HUDEP-2 (cell line): ENCODE results near the gene KDM5A.

Source experiments
- DNase-seq, 76 experiments: peaks; one replicate each; lab custom pipeline; 2025; ENCODE audit not compliant: unreplicated experiment in 76 of 76; lab: John Stamatoyannopoulos, UW

The KDM5A gene

DNA sequence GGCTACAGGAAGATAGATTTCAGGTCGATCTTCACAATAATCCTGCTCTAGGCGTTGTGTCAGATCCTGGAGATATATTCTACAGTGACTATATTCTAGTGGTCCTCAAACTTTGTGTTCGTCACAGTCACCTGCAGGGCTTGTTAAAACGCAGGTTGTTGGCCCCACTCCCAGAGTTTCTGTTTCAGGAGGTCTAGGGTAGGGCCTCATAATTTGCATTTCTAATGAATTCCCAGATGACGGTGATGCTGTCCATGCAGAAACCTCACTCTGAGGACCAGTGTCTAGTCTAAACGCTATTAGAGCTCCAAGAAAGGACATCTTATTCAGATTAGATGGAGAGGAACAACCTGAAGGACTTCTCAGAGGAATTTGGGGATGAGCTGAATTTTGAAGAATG is 113.3 kb downstream of the KDM5A start:
- no peak for DNase-seq

DNA sequence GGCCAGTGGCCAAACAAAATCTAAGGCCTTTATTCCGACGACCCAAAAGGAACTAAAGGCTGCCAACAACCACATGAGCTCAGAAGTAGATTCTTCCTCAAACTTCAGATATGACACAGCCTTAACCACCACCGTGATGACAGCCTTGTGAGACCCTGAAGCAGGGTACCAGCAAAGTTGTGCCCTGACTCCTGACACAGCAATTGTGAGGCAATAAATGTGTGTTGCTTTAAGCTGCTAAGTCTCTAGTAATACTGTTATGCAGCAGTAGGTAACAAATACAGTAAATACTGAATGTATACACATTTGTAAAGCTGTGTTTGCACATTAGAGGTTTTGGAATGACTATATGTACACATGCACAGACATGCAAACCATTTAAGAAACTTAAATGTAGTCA is 115.7 kb downstream of the KDM5A start:
- no peak for DNase-seq

DNA sequence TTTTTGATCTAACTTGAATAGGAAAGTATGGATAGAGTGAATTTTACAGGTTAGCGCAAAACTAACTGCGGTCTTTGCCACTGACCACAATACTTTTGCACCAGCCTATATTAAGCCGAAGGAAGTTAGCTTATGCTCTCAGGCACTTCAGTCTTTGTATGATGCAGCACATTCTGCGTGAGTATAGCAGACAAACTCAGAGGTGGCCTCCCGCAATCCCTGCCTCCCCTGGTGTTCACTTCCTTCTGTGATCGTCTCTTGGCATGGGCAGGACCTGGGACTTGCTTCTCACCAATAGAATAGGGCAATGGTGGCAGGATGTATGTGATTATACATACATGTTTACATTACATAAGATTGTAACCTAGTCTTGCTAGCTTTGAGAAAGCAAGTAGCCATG is 116.2 kb downstream of the KDM5A start:
- DNase-seq: no peak

DNA sequence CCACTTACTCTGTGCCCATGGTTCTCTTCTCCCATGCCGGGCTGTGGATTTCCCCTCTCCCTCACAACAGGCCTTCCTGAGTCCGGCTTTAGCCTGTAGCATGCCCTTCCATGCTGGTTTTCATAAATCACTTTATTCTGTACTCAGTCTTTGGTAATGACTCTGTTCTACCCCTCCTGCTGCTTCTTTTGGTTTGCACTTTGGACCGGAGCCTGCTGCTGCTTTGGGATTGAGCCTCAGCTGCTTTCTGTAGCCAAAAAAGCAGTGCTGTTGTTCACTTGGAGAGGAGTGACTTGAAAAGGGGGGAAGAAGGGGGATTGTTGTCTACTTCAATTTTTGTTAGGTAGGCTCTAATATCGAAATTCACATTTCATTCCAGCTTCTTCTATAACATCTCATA is 118.0 kb downstream of the KDM5A start:
- DNase-seq: no peak

DNA sequence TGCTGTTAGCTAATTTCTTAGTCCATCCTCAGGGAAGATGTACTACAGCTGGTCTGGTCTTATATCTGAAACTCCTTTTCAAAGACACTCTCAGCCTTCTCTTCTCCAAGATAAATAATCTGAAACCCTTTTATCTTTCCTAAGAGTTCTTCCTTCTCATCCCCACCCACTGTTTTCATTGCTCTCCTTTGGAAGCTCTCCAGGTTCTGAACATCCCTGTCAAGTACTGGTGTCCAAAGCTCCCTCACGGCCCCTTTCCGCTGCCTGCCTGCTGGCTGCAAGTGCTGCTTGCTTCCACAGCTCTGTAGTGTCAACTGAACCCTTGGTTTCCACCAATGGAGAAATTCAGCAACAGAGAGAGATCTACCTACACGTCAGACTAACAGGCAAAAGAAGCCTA is 119.9 kb downstream of the KDM5A start:
- DNase-seq: no peak

DNA sequence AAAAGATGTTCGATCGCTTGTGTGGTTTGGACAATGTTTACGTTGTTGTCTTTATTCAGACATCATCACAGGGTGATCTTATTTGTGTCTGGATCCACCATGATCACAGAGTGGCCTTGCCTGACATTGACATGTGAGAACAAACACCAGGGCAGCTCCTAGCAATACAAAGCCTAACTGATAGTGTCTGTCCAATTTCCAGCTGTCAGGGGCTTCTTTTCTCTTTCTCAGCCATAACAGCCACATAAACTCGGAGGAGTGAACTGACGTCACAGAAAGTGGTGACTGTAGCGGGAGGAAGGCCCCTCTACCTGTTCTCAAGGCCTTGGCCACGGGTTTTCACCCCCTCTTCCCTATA is 120.7 kb downstream of the KDM5A start:
- no peak for DNase-seq

DNA sequence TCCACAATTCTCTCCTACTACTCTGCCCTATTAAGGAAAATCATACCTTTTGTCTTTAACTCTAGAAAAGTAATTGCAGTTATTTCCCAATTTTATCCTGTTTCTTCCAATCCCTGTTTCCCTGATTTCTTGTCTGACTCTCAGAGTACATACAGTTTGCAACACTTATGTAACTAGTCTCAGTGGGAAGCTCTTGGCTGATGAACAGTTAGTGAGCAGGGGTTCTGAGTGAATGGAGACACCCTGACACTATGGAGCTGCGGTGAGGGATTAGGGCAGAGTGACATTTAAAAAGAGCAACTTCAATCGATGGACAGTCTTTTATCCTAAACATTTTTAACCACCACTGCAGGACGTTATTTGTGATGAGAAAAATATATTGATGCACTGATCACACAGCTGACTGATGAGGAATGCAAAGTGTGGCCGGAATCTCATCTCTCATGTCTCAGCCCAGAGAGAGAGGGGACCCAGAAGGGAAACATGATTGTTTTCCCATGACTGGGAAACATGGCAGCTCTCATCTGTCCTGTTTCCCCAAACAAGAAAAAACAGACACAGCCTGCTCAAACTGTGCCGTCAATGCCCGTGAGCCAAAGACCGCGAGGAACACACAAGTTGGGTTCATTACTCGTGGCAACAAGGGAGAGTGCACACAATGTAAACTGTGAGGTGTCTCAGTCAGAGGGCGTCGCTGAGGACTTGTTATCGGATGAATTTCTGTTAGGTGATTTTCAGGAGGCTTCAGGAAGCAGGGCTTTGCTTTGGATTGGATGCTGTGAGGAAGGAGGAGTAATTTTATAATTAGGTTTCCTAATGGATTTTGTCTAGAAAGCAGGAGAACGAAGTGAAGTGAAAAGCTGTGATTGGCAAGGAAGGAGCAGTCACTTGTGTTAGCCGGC is 121.3 kb downstream of the KDM5A start:
- DNase-seq: no peak

DNA sequence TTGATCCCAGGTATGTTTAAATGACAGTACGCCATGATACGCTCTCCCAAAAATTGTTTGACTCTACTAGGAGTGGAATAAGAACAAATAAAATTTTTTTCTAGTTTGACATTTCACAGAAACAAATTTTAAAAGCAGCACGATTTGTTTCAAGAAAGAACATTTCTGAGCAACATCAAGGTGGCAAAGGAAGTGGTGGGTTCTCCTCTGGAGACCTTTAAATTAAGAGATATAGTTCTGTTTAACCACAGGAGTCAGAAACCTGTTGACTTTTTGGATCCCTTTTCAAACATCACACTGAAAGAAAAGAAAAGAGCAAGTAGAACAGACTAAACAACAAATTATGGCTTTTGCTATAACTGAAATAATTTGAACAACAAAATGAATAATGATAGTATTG is 124.0 kb downstream of the KDM5A start:
- no peak for DNase-seq

DNA sequence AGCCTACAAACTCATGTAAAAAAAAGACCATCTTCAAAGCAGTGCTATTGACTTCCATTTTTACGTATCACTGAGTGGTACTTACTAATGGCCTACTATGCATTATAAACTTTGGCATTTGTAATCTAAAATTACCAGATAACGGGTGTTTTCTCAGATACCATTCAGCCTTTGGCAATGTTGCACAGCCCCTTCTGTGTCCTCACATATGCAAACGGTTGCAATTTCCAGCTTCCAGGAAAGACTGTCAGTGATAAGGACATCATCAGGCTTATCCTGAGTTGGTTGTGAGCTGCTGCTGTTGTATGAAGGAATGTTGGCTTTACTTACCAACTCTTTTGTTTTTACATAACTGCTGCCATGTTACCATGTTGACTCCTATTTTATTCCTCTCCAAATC is 124.9 kb downstream of the KDM5A start:
- peak in 8 of 76 experiments; percentile 5 to 42 (median 16) for DNase-seq

DNA sequence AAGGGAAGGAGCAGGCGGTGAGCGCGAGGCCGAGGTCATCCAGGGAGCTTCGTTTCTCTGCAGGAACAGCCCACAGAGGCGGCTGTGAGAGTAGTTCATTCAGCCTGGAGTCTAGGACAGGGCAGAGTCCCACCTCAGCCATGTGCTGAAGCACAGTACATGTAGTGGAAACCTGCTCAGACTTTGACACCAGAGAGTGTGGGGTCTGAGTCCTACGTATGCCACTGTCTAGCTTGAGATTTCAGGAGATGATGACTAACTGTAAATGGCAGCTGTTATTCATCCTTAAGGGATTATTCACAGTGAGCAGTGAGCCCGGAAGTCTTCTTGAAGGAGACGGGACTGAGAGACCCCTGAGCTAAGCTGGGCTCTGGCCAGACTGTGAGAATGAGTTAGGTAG is 125.5 kb downstream of the KDM5A start:
- DNase-seq: no peak

DNA sequence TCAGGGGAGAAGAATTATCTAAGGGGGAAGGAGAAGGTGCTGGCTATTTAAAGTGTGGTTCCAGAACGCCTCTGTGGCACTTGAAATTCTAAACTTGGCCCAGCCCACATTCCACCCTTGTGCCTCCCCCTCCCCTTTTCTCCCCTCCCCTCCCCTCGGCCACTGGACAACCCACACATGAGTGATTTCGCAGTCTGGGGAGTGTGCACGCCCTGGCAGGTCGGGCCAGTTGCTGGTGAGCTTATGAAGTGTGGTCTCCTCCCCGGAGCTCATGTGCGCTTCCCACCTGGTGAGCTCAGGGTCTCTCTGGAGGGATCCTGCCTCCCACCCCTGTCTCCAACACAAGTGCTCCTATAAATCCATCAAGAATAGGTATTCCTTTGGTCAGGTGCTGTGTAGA is 126.3 kb downstream of the KDM5A start, which contains the start of gene SLC6A13:
Gene SLC6A13 (minus strand): TSS at position 20 of the 400 bp plus-strand sequence. CDS start 2,784 bp downstream, outside the sequence.
- DNase-seq: no peak

DNA sequence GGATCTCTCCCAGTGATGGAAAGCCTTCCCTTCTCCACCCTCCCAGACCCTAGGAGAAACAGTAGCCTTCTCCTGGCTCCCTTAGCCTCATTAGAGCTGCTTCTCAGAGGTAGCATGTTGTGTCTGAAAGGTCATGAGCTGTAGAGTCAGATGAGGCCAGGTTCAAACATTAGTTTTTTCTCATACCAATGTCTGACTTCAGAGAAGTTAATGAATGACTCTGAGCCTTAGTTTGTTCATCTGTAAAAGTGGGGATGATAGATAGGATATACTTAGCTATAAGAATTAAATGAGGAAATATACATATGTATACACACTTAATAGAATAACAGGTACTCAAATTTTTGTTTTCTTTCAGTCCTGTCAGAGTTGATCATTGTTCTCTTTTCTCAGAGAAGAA is 127.0 kb downstream of the KDM5A start:
- DNase-seq: no peak

DNA sequence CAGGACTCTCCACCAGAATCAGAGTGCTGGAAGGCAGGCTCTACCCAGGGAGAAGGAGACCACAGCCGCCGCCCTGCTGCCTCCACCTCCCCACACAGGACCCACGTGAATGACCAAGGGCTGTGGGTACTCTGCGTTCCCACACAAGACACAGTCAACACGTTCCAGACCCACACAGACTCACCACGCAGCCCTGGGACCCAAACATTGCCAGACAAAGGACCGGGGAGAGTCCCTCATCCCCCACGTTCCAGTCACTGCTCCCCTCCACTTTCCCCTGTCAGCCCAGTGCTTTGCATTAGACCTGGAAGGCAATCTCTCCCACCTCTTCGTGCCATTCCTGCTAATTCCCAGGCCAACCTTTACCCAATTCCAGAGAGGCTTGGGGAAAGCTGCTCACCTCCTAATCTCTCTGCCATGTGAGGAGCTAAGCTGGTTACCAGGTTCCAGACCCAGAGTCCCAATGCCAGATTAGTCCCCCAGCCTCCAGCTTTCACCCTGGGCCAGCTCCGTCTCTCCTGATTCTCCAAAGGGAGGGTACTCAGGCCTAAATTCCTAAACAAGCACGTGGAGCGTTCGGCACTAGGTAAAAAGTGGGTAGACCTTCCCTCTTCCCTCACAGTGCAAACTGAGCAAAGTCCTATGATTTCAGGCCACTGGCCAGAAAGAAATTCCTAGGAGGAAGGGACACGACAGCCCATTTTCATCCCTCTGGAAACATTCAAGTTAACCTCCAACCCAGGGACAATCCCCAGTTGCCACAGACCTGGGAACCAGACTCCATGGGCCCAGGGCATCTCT is 131.4 kb downstream of the KDM5A start:
- no peak for DNase-seq

DNA sequence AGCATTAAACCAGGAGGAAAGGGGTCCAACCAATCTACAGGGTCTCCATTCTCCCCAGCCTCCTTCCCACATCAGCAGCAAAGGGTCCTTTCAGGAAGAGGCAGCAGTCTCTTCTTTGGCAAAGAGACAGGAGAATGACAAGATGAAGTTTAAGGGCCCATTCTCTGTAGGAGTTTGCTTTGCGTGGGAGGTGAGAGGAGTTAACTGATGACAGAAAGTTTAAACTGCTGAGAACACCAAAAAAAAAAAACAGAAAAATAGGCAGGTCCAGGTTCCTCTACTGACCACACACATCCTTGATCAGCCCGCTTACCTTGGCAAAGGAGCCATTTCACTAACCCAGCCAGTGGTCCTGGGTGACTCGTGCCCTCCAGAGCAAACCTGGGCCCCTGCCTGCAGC is 132.2 kb downstream of the KDM5A start:
- peak in 19 of 76 experiments; percentile 2 to 65 (median 21) for DNase-seq

DNA sequence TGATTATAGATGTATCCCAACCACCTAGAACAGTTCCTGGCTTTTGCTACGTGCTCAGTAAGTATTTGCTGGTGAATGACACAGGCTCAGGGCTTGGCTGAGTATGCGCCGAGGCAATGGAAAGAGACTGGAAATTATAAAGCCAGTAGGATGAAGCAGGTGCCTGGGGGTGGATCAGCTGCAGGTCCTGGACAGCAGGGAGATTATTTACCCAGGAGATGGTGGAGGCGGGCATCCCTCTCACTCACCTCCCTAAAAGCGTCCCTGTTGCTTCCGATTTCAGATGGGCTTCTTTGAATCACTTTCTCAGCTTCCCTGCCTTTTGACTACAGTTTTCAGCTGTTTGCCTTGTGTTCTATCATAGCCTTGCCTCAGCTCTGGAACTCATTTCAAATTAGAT is 132.9 kb downstream of the KDM5A start:
- DNase-seq: no peak

DNA sequence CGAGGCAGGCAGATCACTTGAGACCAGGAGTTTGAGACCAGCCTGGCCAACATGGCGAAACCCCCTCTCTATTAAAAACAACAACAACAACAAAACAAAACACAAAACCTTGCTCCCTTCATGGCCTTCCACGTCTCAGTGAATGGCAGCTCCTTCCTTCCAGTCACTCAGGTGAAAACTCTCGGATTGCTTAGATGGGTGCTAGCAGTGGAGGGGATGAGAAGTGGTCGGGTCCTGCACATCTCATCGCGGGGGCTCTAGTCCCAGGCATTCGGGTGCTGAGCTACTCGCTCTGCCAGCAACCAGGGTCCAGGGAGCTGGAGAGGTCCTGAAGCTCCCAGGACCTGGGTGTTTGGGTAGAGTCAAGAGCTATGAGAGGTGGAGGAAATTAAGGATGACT is 134.2 kb downstream of the KDM5A start:
- DNase-seq: no peak

DNA sequence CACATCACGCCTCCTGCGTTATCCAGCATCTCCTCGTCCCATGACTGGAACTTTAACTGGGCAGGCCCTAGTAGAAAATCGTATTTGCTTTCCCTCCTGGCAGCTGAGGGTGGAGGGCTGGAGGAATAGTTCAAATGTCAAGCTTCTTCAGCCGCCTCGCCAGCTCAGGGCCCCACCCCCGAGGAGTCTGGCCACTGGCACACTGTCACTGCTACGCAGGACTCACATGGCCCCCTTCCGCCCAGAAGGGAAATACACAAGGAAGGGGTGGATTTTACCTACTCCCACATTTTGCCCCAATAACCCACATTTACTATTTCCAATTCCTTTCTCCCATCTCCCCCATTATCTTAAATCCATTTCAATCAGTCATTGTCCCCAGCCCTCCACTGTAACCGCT is 135.1 kb downstream of the KDM5A start:
- no peak for DNase-seq

DNA sequence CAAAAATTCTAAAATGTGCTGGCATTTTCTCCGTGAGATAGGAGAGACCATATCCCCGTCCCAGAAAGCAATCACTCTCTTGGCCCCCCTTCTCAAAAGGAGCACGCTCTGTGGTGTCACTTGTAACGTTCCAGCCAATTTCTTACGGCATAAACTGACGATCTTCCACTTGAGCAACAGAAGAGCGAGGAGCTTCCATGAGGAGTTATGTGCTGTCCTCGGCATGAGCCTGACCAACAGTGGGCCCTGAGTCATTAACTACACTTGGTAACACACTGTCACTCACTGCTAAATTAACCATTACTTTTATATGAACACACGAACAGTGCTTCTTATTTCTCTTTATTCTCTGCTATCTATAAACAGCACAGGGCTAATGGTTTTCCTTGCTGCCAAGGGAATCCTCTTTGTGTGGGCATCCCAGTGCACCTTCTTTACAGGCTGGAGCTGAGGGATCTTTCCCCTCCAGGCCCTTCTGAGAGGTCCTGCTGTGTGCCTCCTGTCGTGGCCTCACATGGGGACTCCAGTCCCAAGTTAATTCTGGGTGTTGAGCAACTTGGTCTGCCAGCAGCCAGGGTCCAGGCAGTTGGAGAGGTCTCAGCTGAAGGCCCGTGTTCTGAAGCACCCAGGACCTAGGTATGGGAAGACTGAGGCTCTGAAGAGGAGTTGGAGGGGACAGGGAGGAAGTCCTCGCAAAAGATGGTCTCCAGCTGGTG is 135.8 kb downstream of the KDM5A start:
- DNase-seq: no peak

DNA sequence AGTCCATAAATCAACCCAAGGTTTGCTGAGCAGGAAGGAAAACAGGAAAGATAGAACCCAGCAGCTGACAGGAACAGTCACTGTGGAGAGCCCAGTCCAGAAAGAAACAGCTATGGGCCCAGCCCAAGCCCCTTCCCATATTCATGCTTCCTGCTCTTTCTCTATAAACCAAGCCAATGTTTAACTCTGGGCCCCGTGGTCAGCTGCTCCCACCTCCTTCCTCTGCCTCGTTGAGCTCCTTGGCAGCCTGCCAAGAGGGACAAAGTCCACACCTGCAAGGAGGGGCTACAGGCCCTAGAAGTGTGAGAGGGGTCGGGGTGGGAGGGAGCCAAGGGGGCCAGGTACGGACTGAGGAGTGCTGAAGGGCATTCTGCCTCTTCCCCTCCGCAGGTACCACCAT is 136.5 kb downstream of the KDM5A start:
- no peak for DNase-seq

DNA sequence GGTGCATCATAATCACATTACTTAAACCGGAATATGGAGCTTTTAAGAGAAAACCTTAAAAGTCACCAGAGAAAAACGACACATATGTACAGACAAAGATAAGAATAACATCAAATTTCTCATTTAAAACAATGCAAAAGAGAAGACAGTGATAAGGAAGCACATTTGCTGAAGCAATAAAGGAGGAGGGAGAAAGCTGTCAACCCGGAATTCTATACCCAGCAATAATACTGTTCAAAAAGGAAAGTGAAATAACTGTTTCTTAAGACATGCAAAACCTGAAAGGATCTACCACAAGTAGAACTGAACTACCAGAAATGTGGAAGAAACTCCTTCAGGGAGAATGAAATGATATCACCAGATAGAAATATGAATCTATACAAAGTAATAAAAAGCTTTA is 141.8 kb downstream of the KDM5A start:
- DNase-seq: no peak

DNA sequence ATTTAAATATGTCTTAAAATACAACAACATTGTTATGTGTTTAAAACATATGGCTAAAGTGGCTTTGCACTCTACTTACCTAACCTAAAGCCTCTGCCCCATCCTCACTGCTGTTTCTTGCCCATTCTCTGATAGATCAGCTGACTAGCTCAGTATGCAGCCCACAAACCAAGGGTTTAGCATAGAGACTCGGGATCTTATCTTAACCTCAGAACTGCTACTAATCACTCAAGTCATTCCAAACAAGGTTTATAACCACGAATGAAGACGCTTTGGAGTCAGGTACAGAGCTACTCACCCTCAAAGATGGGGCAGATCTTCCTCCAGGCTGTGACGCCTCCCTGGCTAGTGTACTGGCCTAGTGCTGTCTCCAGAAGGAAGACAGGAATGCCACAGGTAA is 145.7 kb downstream of the KDM5A start:
- no peak for DNase-seq
